GM18505 (cell line): ENCODE measurements around the gene PLAA.

ENCODE experiments used
- ATAC-seq: cut with Tn5 transposase; IDR thresholded peaks from one replicate; pipeline ENCODE4 v1.9.1; 2021; ENCODE audit not compliant: unreplicated experiment
- POLR2A ChIP-seq: IDR thresholded peaks from 4 replicates; pipeline ENCODE4 v1.6.1; 2011; ENCODE audit warnings: borderline replicate concordance; ENCODE audit not compliant: insufficient read depth, insufficient read length; ENCODE audit errors: extremely low read depth

The PLAA gene

GRCh38 chr9:26946753-26947727, at the start of gene PLAA:
Gene PLAA, minus strand, starts transcription at chr9:26947242. Its CDS starts 197 bp downstream, at chr9:26947045.
- peak; percentile 79 for TF ChIP-seq POLR2A
- ATAC-seq: peak; percentile 99

GRCh38 chr9:26995810-26996209, 48.8 kb upstream of the PLAA start:
- no peak for ATAC-seq
- TF ChIP-seq POLR2A: no peak

- peak; percentile 77 for ATAC-seq
- TF ChIP-seq POLR2A: no peak
Observed at GRCh38 chr9:26983340-26983739, 36.3 kb upstream of the PLAA start.

GRCh38 chr9:26975728-26976707, 29.0 kb upstream of the PLAA start:
- no peak for TF ChIP-seq POLR2A
- ATAC-seq: no peak

- no peak for ATAC-seq
- TF ChIP-seq POLR2A: no peak
Observed at GRCh38 chr9:26974927-26975326, 27.9 kb upstream of the PLAA start.

- ATAC-seq: no peak
- TF ChIP-seq POLR2A: no peak
Observed at GRCh38 chr9:26973989-26974388, 26.9 kb upstream of the PLAA start.

GRCh38 chr9:26971721-26972120, 24.7 kb upstream of the PLAA start:
- TF ChIP-seq POLR2A: no peak
- ATAC-seq: no peak

GRCh38 chr9:26956860-26957233, 9.8 kb upstream of the PLAA start:
- TF ChIP-seq POLR2A: no peak
- ATAC-seq: no peak

- TF ChIP-seq POLR2A: peak; percentile 67
- peak; percentile 99 for ATAC-seq
Observed at GRCh38 chr9:26955921-26956859, 9.1 kb upstream of the PLAA start, which contains the start of gene IFT74. Gene IFT74, plus strand, starts transcription at chr9:26956412. Its CDS starts 5,556 bp downstream, at chr9:26961968.

GRCh38 chr9:26955222-26955903, 8.3 kb upstream of the PLAA start:
- no peak for ATAC-seq
- TF ChIP-seq POLR2A: no peak

GRCh38 chr9:26954050-26954508, 7.0 kb upstream of the PLAA start:
- TF ChIP-seq POLR2A: no peak

GRCh38 chr9:26951794-26952193, 4.8 kb upstream of the PLAA start:
- no peak for TF ChIP-seq POLR2A
- ATAC-seq: no peak

More at GRCh38 chr9:26954050-26954508, 7.0 kb upstream of the PLAA start:
- no peak for ATAC-seq
